GM23248 (cell line): ENCODE data around the gene UROC1. TPM values are rescaled to one million over a fixed set of nuclear protein-coding genes. Genes with fewer than 3 reads are reported as not detected.

ENCODE experiments used
- DNase-seq: peaks from one replicate; pipeline ENCODE4 v3.0.0-alpha.2; 2015
- H2AFZ ChIP-seq: fragments of 200-600 bp; sonication (generic); 2 replicates; pipeline ENCODE4 v1.6.1; 2016; ENCODE audit warnings: antibody characterized with exemption
- H3F3A ChIP-seq: fragments of 200-600 bp; sonication (generic); 2 replicates; pipeline ENCODE4 v1.6.1; 2016; ENCODE audit warnings: mild to moderate bottlenecking, antibody characterized with exemption, mixed run types; ENCODE audit not compliant: insufficient read depth
- H3K27ac ChIP-seq: fragments of 200-600 bp; sonication (generic); 2 replicates; pipeline ENCODE4 v1.5.1; 2016; ENCODE audit warnings: mild to moderate bottlenecking
- H3K27me3 ChIP-seq: fragments of 200-600 bp; sonication (generic); replicated peaks from 2 replicates; pipeline ENCODE4 v1.6.1; 2016; ENCODE audit warnings: mild to moderate bottlenecking; ENCODE audit not compliant: insufficient read depth
- H3K36me3 ChIP-seq: fragments of 200-600 bp; sonication (generic); 2 replicates; pipeline ENCODE4 v1.6.1; 2016; ENCODE audit warnings: low read depth, mild to moderate bottlenecking
- H3K4me1 ChIP-seq: fragments of 200-600 bp; sonication (generic); 2 replicates; pipeline ENCODE4 v1.6.1; 2016; ENCODE audit warnings: mild to moderate bottlenecking; ENCODE audit not compliant: insufficient read depth
- H3K4me2 ChIP-seq: fragments of 200-600 bp; sonication (generic); one replicate; pipeline ENCODE4 v1.6.1; 2016; ENCODE audit warnings: mild to moderate bottlenecking; ENCODE audit not compliant: unreplicated experiment
- H3K4me3 ChIP-seq: fragments of 200-600 bp; sonication (generic); 2 replicates; pipeline ENCODE4 v1.5.1; 2016; ENCODE audit warnings: mild to moderate bottlenecking
- H3K79me2 ChIP-seq: fragments of 200-600 bp; sonication (generic); 2 replicates; pipeline ENCODE4 v1.6.1; 2016; ENCODE audit warnings: mild to moderate bottlenecking; ENCODE audit not compliant: insufficient read depth
- H3K9ac ChIP-seq: fragments of 200-600 bp; sonication (generic); 2 replicates; pipeline ENCODE4 v1.6.1; 2016; ENCODE audit warnings: mild to moderate bottlenecking
- H3K9me2 ChIP-seq: fragments of 200-600 bp; sonication (generic); 2 replicates; pipeline ENCODE4 v1.6.1; 2016; ENCODE audit warnings: mixed run types, mild to moderate bottlenecking, moderate library complexity; ENCODE audit not compliant: insufficient read depth
- H3K9me3 ChIP-seq: fragments of 200-600 bp; sonication (generic); one replicate; pipeline ENCODE4 v1.6.1; 2017; ENCODE audit warnings: low read depth
- H4K20me1 ChIP-seq: fragments of 200-600 bp; sonication (generic); 2 replicates; pipeline ENCODE4 v1.6.0; 2016; ENCODE audit not compliant: insufficient read depth
- EZH2 ChIP-seq: fragments of 200-600 bp; sonication (generic); IDR thresholded peaks from 2 replicates; pipeline ENCODE4 v1.6.1; 2018; ENCODE audit warnings: antibody characterized with exemption, mild to moderate bottlenecking; ENCODE audit not compliant: insufficient read depth, poor library complexity, severe bottlenecking
- EZH2phosphoT487 ChIP-seq: fragments of 200-600 bp; sonication (generic); IDR thresholded peaks from 2 replicates; pipeline ENCODE4 v1.6.1; 2018; ENCODE audit warnings: antibody characterized with exemption, moderate library complexity, mild to moderate bottlenecking, low read depth; ENCODE audit not compliant: insufficient read depth
- WGBS, 2 experiments: methylation state at CpG; one replicate each; pipeline ENCODE4 v1.1.6; 2015 to 2017; ENCODE audit warnings: low lambda C conversion rate in 2 of 2, low coverage in 1 of 2; ENCODE audit errors: missing lambda C conversion rate in 2 of 2; 5-methylcytosine and 5-hydroxymethylcytosine counted together
- in situ Hi-C: fragments of 300-500 bp; cut with MboI; formaldehyde crosslinking; loops from 2 replicates; pipeline ENCODE4 v1.15.0; 2020
- polyA plus RNA-seq: library from polyadenylated mRNA; unstranded; fragments of >200 nt; fragmentation: Nextera tagmentation; extraction: Ambion mirVana; gene quantifications from 2 replicates; pipeline ENCODE4 v1.2.1, GENCODE V29; 2016
- total RNA-seq: library from RNA; depleted of rRNA; stranded (reverse); fragments of >200 nt; shearing (Covaris generic); gene quantifications from 2 replicates; pipeline ENCODE4 v1.2.3, GENCODE V29; 2014

Gene UROC1
- total and polyA plus RNA-seq, 2 experiments from 2014 or later: not detected

DNA sequence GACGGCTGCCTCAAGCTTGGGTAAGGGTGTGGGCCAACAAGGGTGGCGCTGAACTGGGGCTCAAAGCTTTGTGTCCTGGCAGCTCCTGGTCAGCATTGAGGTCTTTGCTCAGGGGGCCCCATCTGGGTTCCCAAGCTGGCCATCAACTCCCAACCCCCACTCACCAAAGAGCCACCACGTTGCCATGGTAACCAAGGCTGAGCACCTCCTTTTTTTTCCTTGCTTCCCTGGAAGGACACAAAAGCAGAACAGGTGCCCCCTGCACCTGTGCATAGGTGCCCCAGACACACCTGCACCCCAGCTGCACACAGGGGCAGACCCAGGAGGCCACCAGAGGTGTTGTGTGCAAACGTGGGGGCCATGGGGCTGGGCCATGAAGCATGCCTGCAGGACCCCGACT lies 16.5 kb downstream of the UROC1 start:
- Histone ChIP-seq H4K20me1 (no peaks in the 10 kb centered on the region), H3K4me1 (no peaks in the 10 kb centered on the region), H3K9me2 (no peaks in the 10 kb centered on the region), H3K27me3 (peaks cover 3% of the 10 kb centered on the region; the same call in 1 of the 2 replicates), H3K36me3 (no peaks in the 10 kb centered on the region), H2AFZ (no peak overlapping the region), H3F3A (0 out of 2 replicates have a peak, but pooled peaks cover 12% of the 10 kb centered on the region), H3K9ac (no peak overlapping the region), H3K9me3 (no peaks in the 10 kb centered on the region), H3K4me3 (no peak overlapping the region), H3K79me2 (no peaks in the 10 kb centered on the region), H3K27ac (no peak overlapping the region), H3K4me2 (no peak overlapping the region)
- in situ Hi-C loops: no loop called here
- no peak for DNase-seq
- 50 to 51% methylated on average over 5 of the region's 5 CpGs for WGBS, 2 experiments
- TF ChIP-seq EZH2phosphoT487: no peak
- no peak for TF ChIP-seq EZH2

DNA sequence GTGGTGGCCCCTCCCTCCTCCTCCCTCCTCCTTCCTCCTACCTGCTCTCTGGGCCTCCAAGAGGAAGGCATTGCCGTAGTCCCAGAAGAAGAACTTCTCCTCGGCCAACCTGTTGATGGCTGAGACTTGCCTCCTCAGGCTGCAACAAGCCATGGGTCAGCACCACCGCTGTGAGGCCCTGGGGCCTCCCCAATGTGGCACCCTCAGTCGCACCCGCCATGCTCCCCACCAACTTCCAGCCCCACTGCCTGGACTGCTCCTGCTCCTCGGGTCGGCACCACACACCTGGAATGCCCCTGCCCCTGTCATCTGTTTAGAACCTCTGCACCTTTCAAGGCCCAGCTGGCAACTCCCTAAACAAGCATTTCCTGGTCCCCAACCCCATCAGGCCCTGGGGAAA lies 17.6 kb downstream of the UROC1 start:
- H3K9me2 ChIP-seq: no peaks in the 10 kb centered on the region
- H3K4me3 ChIP-seq: no peak overlapping the region
- H3K27me3 ChIP-seq: peaks cover 3% of the 10 kb centered on the region; the same call in 1 of the 2 replicates
- no peaks in the 10 kb centered on the region for H4K20me1 ChIP-seq
- 0 out of 2 replicates have a peak, but pooled peaks cover 12% of the 10 kb centered on the region for H3F3A ChIP-seq
- TF ChIP-seq EZH2phosphoT487: no peak
- H3K9me3 ChIP-seq: no peaks in the 10 kb centered on the region
- no peaks in the 10 kb centered on the region for H3K4me1 ChIP-seq
- in situ Hi-C loops: no loop called here
- no peaks in the 10 kb centered on the region for H3K79me2 ChIP-seq
- no peak overlapping the region for H3K4me2 ChIP-seq
- H3K9ac ChIP-seq: no peak overlapping the region
- no peak overlapping the region for H3K27ac ChIP-seq
- 71 to 72% methylated on average over 7 of the region's 7 CpGs for WGBS, 2 experiments
- H3K36me3 ChIP-seq: no peaks in the 10 kb centered on the region
- no peak for DNase-seq
- H2AFZ ChIP-seq: no peak overlapping the region

DNA sequence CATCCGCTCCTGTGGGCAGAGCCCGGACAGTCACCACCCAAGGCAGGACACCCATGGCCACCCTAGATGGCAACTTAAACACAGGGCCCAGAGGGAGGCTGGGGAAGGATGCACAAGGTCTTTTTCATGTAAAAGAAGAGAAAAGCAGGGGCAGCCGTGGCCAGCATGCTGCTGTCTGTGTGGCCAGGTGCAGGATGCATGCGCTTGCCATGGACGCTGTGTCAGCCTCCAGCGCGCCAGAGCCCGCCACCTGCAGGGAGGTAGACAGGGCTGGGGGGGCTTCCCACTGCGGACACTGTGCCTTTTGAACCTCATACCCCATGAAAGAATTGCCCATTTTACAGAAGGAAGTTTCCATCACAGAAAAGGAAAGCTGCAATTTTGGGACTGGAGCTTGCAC lies 18.2 kb downstream of the UROC1 start:
- H3F3A ChIP-seq: 0 out of 2 replicates have a peak, but pooled peaks cover 12% of the 10 kb centered on the region
- no peak overlapping the region for H3K4me2 ChIP-seq
- 75 to 80% methylated on average over 9 of the region's 9 CpGs for WGBS, 2 experiments
- H3K27me3 ChIP-seq: peaks cover 3% of the 10 kb centered on the region; the same call in 1 of the 2 replicates
- in situ Hi-C loops: no loop called here
- no peak overlapping the region for H3K27ac ChIP-seq
- no peak for DNase-seq
- TF ChIP-seq EZH2 (no peak), EZH2phosphoT487 (no peak)
- H4K20me1 ChIP-seq: no peaks in the 10 kb centered on the region
- H3K36me3 ChIP-seq: no peaks in the 10 kb centered on the region
- H2AFZ ChIP-seq: no peak overlapping the region
- no peak overlapping the region for H3K4me3 ChIP-seq
- no peaks in the 10 kb centered on the region for H3K79me2 ChIP-seq
- H3K9ac ChIP-seq: no peak overlapping the region
- no peaks in the 10 kb centered on the region for H3K4me1 ChIP-seq
- no peaks in the 10 kb centered on the region for H3K9me3 ChIP-seq
- H3K9me2 ChIP-seq: no peaks in the 10 kb centered on the region

DNA sequence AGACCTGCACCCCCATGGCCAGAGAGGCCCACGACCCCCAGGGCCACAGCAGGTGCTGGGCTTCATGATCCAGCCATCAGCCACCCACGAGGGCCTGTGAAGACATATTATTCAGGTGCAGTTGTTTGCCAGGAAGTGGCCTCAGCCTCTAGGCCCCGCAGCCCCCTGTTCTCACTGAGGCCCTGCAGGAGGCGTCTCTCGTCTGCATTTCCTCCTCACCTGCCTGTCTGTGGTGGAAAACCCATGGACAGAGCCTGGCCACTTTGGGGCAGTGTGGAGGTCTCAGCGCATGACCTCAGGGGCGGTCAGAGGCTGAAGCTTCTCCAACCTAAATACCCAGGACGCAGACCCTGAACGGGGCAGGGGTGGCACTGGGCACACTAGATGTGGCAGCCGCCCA lies 18.6 kb downstream of the UROC1 start:
- no peaks in the 10 kb centered on the region for H3K36me3 ChIP-seq
- TF ChIP-seq EZH2phosphoT487 (no peak), EZH2 (no peak)
- in situ Hi-C loops: no loop called here
- 0 out of 2 replicates have a peak, but pooled peaks cover 12% of the 10 kb centered on the region for H3F3A ChIP-seq
- no peak overlapping the region for H3K9ac ChIP-seq
- no peak overlapping the region for H3K27ac ChIP-seq
- DNase-seq: no peak
- no peaks in the 10 kb centered on the region for H3K27me3 ChIP-seq
- H3K9me2 ChIP-seq: no peaks in the 10 kb centered on the region
- no peak overlapping the region for H3K4me3 ChIP-seq
- H3K4me1 ChIP-seq: no peaks in the 10 kb centered on the region
- WGBS, 2 experiments: 55 to 60% methylated on average over 10 of the region's 10 CpGs
- H3K9me3 ChIP-seq: no peaks in the 10 kb centered on the region
- H3K79me2 ChIP-seq: no peaks in the 10 kb centered on the region
- no peaks in the 10 kb centered on the region for H4K20me1 ChIP-seq
- no peak overlapping the region for H3K4me2 ChIP-seq
- no peak overlapping the region for H2AFZ ChIP-seq

DNA sequence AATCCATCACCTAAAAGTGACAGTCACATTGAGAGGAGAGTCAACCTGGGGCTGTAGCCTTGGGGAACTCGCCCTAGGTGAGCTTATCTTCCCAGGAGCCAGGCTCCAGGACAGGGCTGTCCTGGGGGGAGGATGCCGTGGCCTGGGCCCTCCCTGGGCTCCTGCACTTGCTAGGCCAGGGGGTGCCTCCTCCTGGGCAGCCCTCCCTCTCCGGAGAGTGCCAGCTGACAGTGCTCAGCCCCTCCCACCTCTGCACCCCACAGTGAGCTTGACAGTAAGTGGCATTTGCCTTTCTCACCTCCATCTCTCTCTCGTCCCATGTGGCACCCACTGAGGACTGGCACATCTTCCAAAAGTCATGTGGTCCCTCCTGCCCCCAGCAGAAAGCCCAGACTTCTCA lies 19.1 kb downstream of the UROC1 start:
- DNase-seq: no peak
- H3K9ac ChIP-seq: no peak overlapping the region
- WGBS, 2 experiments: 29 to 38% methylated on average over 4 of the region's 4 CpGs
- H3K4me2 ChIP-seq: no peak overlapping the region
- H3K36me3 ChIP-seq: no peaks in the 10 kb centered on the region
- H3K27me3 ChIP-seq: no peaks in the 10 kb centered on the region
- H3K9me3 ChIP-seq: no peaks in the 10 kb centered on the region
- H3K4me3 ChIP-seq: no peak overlapping the region
- no peak overlapping the region for H3K27ac ChIP-seq
- no peak for TF ChIP-seq EZH2phosphoT487
- no peak for TF ChIP-seq EZH2
- no peaks in the 10 kb centered on the region for H3K79me2 ChIP-seq
- H3K9me2 ChIP-seq: no peaks in the 10 kb centered on the region
- H2AFZ ChIP-seq: no peak overlapping the region
- in situ Hi-C loops: no loop called here
- H3F3A ChIP-seq: 0 out of 2 replicates have a peak, but pooled peaks cover 12% of the 10 kb centered on the region
- H3K4me1 ChIP-seq: no peaks in the 10 kb centered on the region
- H4K20me1 ChIP-seq: no peaks in the 10 kb centered on the region
